Ascending aorta (tissue), 2 donors: ENCODE measurements around the gene UTS2R. TPM values are rescaled to one million over a fixed set of nuclear protein-coding genes. Genes with fewer than 3 reads are reported as not detected.

Experiments
- DNase-seq, 2 donors: peaks; one replicate each; pipeline ENCODE4 v3.0.0-alpha.2; 2019; ENCODE audit warnings: low spot score in 2 of 2
- H3K27ac ChIP-seq, 2 donors: fragments of 200-600 bp; sonication (generic); one replicate each; pipeline ENCODE4 v1.5.1; 2016 to 2017; ENCODE audit warnings: mild to moderate bottlenecking in 1 of 2
- H3K27me3 ChIP-seq: fragments of 200-600 bp; sonication (generic); one replicate; pipeline ENCODE4 v1.5.1; 2017
- H3K36me3 ChIP-seq, 2 donors: fragments of 200-600 bp; sonication (generic); one replicate each; pipeline ENCODE4 v1.5.1; 2016
- H3K4me1 ChIP-seq, 2 donors: fragments of 200-600 bp; sonication (generic); one replicate each; pipeline ENCODE4 v1.5.1; 2016 to 2017; ENCODE audit warnings: mild to moderate bottlenecking in 1 of 2
- H3K4me3 ChIP-seq, 2 donors: fragments of 200-600 bp; sonication (generic); one replicate each; pipeline ENCODE4 v1.5.1; 2016 to 2017; ENCODE audit warnings: mild to moderate bottlenecking in 1 of 2
- H3K9me3 ChIP-seq, 2 donors: fragments of 200-600 bp; sonication (generic); one replicate each; pipeline ENCODE4 v1.5.1; 2016
- intact Hi-C: fragments of 100-400 bp; cut with DNase I; formaldehyde crosslinking; loops from one replicate; pipeline ENCODE4 v1.15.1; 2023
- total RNA-seq: library from RNA; depleted of rRNA; stranded (reverse); fragments of >200 nt; gene quantifications from one replicate; pipeline ENCODE4 v1.1.0, GENCODE V29; 2016
- TF ChIP-seq, protein P1 (sequence below), 3 experiments: fragments of 200-600 bp in 2 of 3; fragments of 450-650 bp in 1 of 3; sonication (generic) in 2 of 3; IDR thresholded peaks; one replicate each; pipeline ENCODE4 v1.5.1; 2016 to 2019; ENCODE audit warnings: antibody characterized with exemption in 3 of 3, mild to moderate bottlenecking in 1 of 3, moderate library complexity in 1 of 3

The UTS2R gene
- total RNA-seq, 1 donor from 2014 or later = not detected

DNA sequence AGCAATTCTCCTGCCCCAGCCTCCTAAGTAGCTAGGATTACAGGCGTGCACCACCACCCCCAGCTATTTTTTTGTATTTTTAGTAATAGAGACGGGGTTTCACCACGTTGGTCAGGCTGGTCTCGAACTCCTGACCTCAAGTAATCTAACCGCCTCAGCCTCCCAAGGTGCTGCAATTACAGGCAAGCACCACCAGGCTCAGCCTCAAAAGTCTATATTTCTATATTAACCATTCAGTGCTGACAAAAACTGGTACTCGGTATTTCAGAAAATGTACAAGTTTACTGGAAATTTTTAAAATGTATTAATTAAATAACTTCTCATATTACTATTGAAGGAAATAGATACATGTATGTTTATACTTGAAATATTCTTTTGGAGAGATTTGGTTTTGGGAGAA is 45.2 kb downstream of the UTS2R start:
- Histone ChIP-seq H3K4me1 (peaks cover 4 to 10% of the 10 kb centered on the region in 2 donors), H3K27me3 (no peaks in the 10 kb centered on the region), H3K4me3 (no peak overlapping the region), H3K36me3 (no peaks in the 10 kb centered on the region), H3K27ac (no peak overlapping the region), H3K9me3 (no peaks in the 10 kb centered on the region)
- intact Hi-C loops = no loop called here
- TF ChIP-seq, protein P1, sequence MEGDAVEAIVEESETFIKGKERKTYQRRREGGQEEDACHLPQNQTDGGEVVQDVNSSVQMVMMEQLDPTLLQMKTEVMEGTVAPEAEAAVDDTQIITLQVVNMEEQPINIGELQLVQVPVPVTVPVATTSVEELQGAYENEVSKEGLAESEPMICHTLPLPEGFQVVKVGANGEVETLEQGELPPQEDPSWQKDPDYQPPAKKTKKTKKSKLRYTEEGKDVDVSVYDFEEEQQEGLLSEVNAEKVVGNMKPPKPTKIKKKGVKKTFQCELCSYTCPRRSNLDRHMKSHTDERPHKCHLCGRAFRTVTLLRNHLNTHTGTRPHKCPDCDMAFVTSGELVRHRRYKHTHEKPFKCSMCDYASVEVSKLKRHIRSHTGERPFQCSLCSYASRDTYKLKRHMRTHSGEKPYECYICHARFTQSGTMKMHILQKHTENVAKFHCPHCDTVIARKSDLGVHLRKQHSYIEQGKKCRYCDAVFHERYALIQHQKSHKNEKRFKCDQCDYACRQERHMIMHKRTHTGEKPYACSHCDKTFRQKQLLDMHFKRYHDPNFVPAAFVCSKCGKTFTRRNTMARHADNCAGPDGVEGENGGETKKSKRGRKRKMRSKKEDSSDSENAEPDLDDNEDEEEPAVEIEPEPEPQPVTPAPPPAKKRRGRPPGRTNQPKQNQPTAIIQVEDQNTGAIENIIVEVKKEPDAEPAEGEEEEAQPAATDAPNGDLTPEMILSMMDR (IDR thresholded peaks at IDR 0.05) = no peak
- DNase-seq = no peak

DNA sequence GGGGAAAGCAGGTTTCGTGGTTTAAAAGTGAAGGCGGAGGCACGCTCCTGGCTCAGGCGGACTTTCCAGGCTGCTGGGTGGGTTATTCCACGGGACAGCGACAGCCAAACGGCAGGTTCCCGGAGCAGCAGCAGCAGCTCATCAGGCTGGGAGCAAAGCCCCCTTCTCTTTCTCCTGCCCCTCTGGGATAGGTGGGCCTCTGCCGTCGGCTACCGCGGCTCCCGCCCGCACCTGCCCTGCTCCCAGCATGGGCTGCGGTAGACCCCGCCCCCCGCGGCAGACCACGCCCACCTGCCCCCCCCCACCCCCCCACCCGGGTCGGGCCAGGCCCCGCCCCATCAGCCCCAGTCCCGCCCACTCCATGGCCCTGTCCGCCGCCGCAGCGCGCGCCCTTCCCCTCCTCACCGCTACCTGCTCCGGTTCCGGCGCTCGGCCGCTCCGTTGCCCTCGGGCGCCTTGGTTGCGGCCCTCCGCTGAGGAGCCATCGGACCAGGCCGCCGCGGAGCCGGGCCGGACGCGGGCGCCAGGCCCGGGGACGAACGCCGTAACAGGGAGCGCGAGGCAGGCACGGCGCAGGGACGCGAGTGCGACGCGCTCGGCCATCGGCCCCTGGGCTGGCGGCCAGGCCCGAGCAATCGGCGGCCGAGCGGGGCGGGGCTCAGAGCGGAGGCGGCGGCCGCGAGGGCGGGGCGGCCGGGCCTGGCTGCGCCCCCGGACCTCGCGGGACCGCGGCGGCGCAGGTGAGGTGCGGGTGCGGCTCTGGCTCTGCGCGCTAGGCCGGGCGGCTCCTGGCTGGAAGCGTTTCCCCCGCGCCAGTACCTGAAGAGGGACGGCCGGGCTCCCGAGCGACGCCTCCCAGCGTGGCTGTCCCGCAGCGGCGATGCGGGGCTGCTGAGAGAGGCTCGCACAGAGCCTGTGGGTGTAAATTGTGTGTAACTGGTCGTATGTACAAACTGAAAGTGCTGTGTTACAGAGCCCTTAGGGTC is 46.7 kb downstream of the UTS2R start, which contains the start of the genes HEXD and OGFOD3:
HEXD (plus strand) TSS at position 347 of the 986 bp plus-strand sequence. CDS start 1,453 bp downstream, outside the sequence.
OGFOD3 (minus strand) TSS at position 586 of the 986 bp plus-strand sequence; CDS start at position 485, 101 bp downstream.
- H3K36me3 ChIP-seq = no peaks in the 10 kb centered on the region
- DNase-seq = peak in 1 of 2 donors; percentile 89
- H3K27ac ChIP-seq = peak within 1 kb of the TSS; percentile 75 to 92
- peaks cover 0 to 6% of the 10 kb centered on the region in 2 donors for H3K9me3 ChIP-seq
- no peaks in the 10 kb centered on the region for H3K27me3 ChIP-seq
- H3K4me1 ChIP-seq = peaks cover 4 to 10% of the 10 kb centered on the region in 2 donors
- TF ChIP-seq, protein P1 (IDR thresholded peaks at IDR 0.05) = peak in 1 of 3 experiments; percentile 32
- intact Hi-C loops = loop anchor here (1.0 to 2.0 kb wide), 2 partner anchors 32 to 79 kb away; partner anchors contain the start of gene CYBC1
- H3K4me3 ChIP-seq = peak within 1 kb of the TSS; percentile 79 to 96

DNA sequence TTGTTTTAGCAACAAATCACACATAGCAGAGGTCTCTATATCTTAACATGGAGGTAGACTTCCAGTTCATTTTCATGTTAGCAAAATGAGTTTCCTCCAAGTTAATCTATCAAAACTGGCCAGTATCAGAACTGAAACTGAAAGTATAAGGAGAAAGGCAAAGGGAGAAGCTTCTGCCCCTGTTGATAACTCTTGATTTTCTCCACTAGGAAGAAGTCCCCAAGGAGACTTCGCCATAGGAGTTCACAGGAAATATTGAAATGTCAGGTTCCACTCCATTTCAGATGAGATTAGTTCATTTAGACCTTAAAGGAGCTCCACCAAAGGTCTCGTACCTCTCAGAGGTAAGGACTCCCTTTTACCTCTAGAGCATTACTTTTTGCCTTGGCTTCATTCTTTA is 48.0 kb downstream of the UTS2R start:
- intact Hi-C loops = loop anchor here (2.0 kb wide), 1 partner anchor 77 kb away; no protein-coding TSS in a partner anchor
- Histone ChIP-seq H3K27me3 (no peaks in the 10 kb centered on the region), H3K27ac (no peak overlapping the region), H3K36me3 (no peaks in the 10 kb centered on the region), H3K9me3 (peaks cover 0 to 6% of the 10 kb centered on the region in 2 donors), H3K4me3 (peak overlapping the region; percentile 79 to 96), H3K4me1 (peaks cover 6 to 10% of the 10 kb centered on the region in 2 donors)
- DNase-seq = no peak
- TF ChIP-seq, protein P1 (IDR thresholded peaks at IDR 0.05) = no peak

DNA sequence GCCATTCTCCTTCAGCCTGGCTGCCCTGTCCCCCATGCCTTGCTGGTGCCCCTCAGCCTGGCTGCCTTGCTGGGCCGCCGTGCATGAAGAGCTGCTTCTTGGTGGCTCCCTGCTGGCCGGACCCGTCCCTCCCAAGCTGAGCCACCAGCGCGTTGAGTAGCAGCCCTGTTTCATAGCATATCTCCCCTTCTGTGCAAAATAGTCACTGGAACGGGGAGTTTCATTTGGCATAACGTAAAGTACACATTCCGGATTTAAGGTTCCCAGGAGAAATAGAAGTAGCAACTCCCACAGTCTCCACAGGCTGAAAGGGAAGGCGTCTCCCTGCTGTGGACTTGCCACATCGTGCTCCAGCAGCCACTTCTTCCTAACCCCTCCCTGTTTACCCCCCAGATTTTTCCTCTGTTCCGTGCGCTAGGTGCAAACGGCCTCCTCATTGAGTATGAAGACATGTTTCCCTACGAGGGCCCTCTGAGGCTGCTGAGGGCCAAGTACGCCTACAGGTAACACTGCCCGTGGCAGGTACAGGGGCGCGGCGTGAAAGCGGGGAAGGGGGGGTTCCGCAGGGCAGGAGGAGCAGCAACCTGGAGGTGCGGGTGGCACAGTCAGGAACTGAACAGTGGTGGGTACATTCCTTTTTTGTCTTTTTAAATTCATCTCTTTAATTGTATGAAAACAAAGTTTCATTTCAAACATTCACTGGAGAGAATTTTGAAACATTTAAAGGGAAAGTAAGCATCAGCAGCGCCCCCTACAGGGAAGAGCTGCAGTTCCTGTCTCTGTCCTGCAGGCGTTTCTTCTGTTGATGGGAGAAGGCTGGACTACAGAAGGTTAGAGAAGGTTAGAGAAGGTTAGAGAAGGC is 52.7 kb downstream of the UTS2R start:
- intact Hi-C loops = no loop called here
- peak overlapping the region in 1 of 2 donors; percentile 27 for H3K4me3 ChIP-seq
- no peaks in the 10 kb centered on the region for H3K27me3 ChIP-seq
- H3K27ac ChIP-seq = no peak overlapping the region
- peaks cover 2% of the 10 kb centered on the region in 2 donors for H3K4me1 ChIP-seq
- TF ChIP-seq, protein P1 (IDR thresholded peaks at IDR 0.05) = peak; percentile 50 to 53 (median 52)
- H3K9me3 ChIP-seq = peaks cover 0 to 6% of the 10 kb centered on the region in 2 donors
- no peaks in the 10 kb centered on the region for H3K36me3 ChIP-seq
- no peak for DNase-seq

DNA sequence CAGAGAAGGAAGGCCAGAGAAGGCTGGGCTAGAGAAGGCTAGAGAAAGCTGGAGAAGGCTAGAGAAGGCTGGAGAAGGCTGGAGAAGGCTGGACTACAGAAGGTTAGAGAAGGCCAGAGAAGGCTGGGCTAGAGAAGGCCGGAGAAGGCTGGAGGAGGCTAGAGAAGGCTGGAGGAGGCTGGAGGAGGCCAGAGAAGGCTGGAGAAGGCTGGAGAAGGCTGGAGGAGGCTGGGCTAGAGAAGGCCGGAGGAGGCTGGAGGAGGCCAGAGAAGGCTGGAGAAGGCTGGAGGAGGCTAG is 53.2 kb downstream of the UTS2R start:
- no peak overlapping the region for H3K27ac ChIP-seq
- H3K27me3 ChIP-seq = no peaks in the 10 kb centered on the region
- H3K4me1 ChIP-seq = peaks cover 0 to 2% of the 10 kb centered on the region in 2 donors
- DNase-seq = no peak
- peaks cover 0 to 6% of the 10 kb centered on the region in 2 donors for H3K9me3 ChIP-seq
- TF ChIP-seq, protein P1 (IDR thresholded peaks at IDR 0.05) = no peak
- no peaks in the 10 kb centered on the region for H3K36me3 ChIP-seq
- H3K4me3 ChIP-seq = no peak overlapping the region
- intact Hi-C loops = no loop called here
